IMR-90 (cell line): ENCODE measurements around the gene CSGALNACT2. TPM values are rescaled to one million over a fixed set of nuclear protein-coding genes. Genes with fewer than 3 reads are reported as not detected.
A peak's percentile ranks its signal among the peaks of the same experiment; 100 is the strongest.

Source experiments
- ATAC-seq: fragments of 200-7000 bp; cut with Tn5 transposase; 2 replicates; pipeline ENCODE4 v1.9.1; 2020; ENCODE audit warnings: low read depth, mild to moderate bottlenecking, moderate library complexity
- BruUV-seq: library from RNA; stranded (reverse); fragments of 400-500 nt; replicated peaks from 2 replicates; lab custom pipeline; 2021; lab: Mats Ljungman, UMichigan
- CTCF ChIA-PET: fragments of 300-600 bp; formaldehyde crosslinking; extraction: SDS; loops from one replicate; lab custom pipeline; 2021; ENCODE audit warnings: antibody characterized with exemption; lab: Yijun Ruan, JAX
- POLR2A ChIA-PET: fragments of 300-600 bp; sonication (Branson Sonifier 250); formaldehyde crosslinking; loops from one replicate; lab custom pipeline; 2022; ENCODE audit warnings: antibody characterized with exemption; ENCODE audit not compliant: unreplicated experiment; lab: Charles Lee
- DNase-seq: peaks from one replicate; pipeline ENCODE4 v3.0.0; 2013
- H2AFZ ChIP-seq: replicated peaks from 2 replicates; pipeline ENCODE3; 2013; ENCODE audit warnings: low read length, mild to moderate bottlenecking; ENCODE audit not compliant: poor library complexity
- H2AK5ac ChIP-seq: 2 replicates; pipeline ENCODE4 v1.6.1; 2013; ENCODE audit warnings: low read depth, low read length, inconsistent platforms
- H2AK9ac ChIP-seq: replicated peaks from 2 replicates; pipeline ENCODE3; 2013; ENCODE audit warnings: mild to moderate bottlenecking, low read depth, low read length, moderate library complexity; ENCODE audit not compliant: poor library complexity
- H2BK120ac ChIP-seq: 2 replicates; pipeline ENCODE4 v1.6.1; 2013; ENCODE audit warnings: low read depth, low read length, inconsistent platforms
- H2BK15ac ChIP-seq: 3 replicates; pipeline ENCODE4 v1.6.1; 2013; ENCODE audit warnings: low read depth, low read length, inconsistent platforms
- H2BK20ac ChIP-seq: 2 replicates; pipeline ENCODE4 v1.6.1; 2013; ENCODE audit warnings: low read depth, mild to moderate bottlenecking, inconsistent platforms, low read length, moderate library complexity
- H2BK5ac ChIP-seq: 2 replicates; pipeline ENCODE4 v1.6.1; 2013; ENCODE audit warnings: mild to moderate bottlenecking, low read depth, low read length, inconsistent platforms; ENCODE audit not compliant: poor library complexity, severe bottlenecking
- H3K14ac ChIP-seq: replicated peaks from 2 replicates; pipeline ENCODE4 v1.6.1; 2013; ENCODE audit warnings: low read depth, low read length, inconsistent platforms
- H3K18ac ChIP-seq: 2 replicates; pipeline ENCODE4 v1.6.1; 2013; ENCODE audit warnings: low read depth, low read length, control low read depth
- H3K23ac ChIP-seq: 2 replicates; pipeline ENCODE4 v1.6.1; 2013; ENCODE audit warnings: low read depth, low read length, inconsistent platforms
- H3K27ac ChIP-seq: 2 replicates; pipeline ENCODE4 v1.5.1; 2013; ENCODE audit warnings: mild to moderate bottlenecking, control low read depth, low read length; ENCODE audit not compliant: insufficient read depth
- H3K27me3 ChIP-seq: 2 replicates; pipeline ENCODE4 v1.6.1; 2013; ENCODE audit warnings: low read length; ENCODE audit not compliant: control insufficient read depth, insufficient read depth
- H3K36me3 ChIP-seq: 2 replicates; pipeline ENCODE4 v1.6.1; 2013; ENCODE audit warnings: low read length, mixed read lengths; ENCODE audit not compliant: control insufficient read depth, insufficient read depth
- H3K4ac ChIP-seq: 2 replicates; pipeline ENCODE4 v1.6.1; 2013; ENCODE audit warnings: low read depth, low read length, inconsistent platforms
- H3K4me1 ChIP-seq: 2 replicates; pipeline ENCODE4 v1.6.1; 2013; ENCODE audit warnings: low read length, mixed read lengths; ENCODE audit not compliant: control insufficient read depth, insufficient read depth
- H3K4me2 ChIP-seq: 2 replicates; pipeline ENCODE4 v1.6.1; 2013; ENCODE audit warnings: low read depth, mild to moderate bottlenecking, control low read depth, low read length, moderate library complexity
- H3K4me3 ChIP-seq: 2 replicates; pipeline ENCODE4 v1.5.1; 2013; ENCODE audit warnings: low read depth, mild to moderate bottlenecking, control low read depth, low read length, moderate library complexity; ENCODE audit not compliant: insufficient read depth
- H3K56ac ChIP-seq: 2 replicates; pipeline ENCODE4 v1.6.1; 2013; ENCODE audit warnings: low read length, inconsistent platforms; ENCODE audit not compliant: insufficient read depth; ENCODE audit errors: extremely low read depth
- H3K79me1 ChIP-seq, 2 experiments: 2 replicates each; pipeline ENCODE4 v1.6.1; 2013; ENCODE audit warnings: low read length in 2 of 2, inconsistent platforms in 1 of 2, low read depth in 1 of 2
- H3K9ac ChIP-seq: 2 replicates; pipeline ENCODE4 v1.6.1; 2013; ENCODE audit warnings: low read depth, low read length, control low read depth
- H3K9me1 ChIP-seq: 2 replicates; pipeline ENCODE4 v1.6.1; 2013; ENCODE audit warnings: low read length, inconsistent platforms; ENCODE audit not compliant: insufficient read depth
- H3K9me3 ChIP-seq: 2 replicates; pipeline ENCODE4 v1.6.1; 2013; ENCODE audit warnings: low read length; ENCODE audit not compliant: control insufficient read depth, insufficient read depth
- H4K20me1 ChIP-seq: 2 replicates; pipeline ENCODE4 v1.6.1; 2013; ENCODE audit warnings: low read length, inconsistent platforms; ENCODE audit not compliant: insufficient read depth
- H4K5ac ChIP-seq: 2 replicates; pipeline ENCODE4 v1.6.1; 2013; ENCODE audit warnings: mild to moderate bottlenecking, low read depth, low read length, control low read depth
- H4K8ac ChIP-seq, 2 experiments: 2 replicates each; pipeline ENCODE4 v1.6.1; 2013; ENCODE audit warnings: low read depth in 2 of 2, low read length in 2 of 2, control low read depth in 1 of 2, inconsistent platforms in 1 of 2
- H4K91ac ChIP-seq: 2 replicates; pipeline ENCODE4 v1.6.1; 2013; ENCODE audit warnings: low read depth, low read length, inconsistent platforms; ENCODE audit not compliant: insufficient read depth
- BHLHE40 ChIP-seq: fragments of 150-350 bp; IDR thresholded peaks from 2 replicates; pipeline ENCODE4 v1.6.1; 2016; ENCODE audit warnings: mild to moderate bottlenecking, low read depth, low read length
- CEBPB ChIP-seq: IDR thresholded peaks from 2 replicates; pipeline ENCODE4 v1.6.1; 2012; ENCODE audit warnings: low read depth, low read length, improper control_type of control experiment
- CHD1 ChIP-seq: IDR thresholded peaks from 2 replicates; pipeline ENCODE4 v1.6.1; 2012; ENCODE audit warnings: low read depth, low read length, improper control_type of control experiment
- CTCF ChIP-seq: conservative IDR thresholded peaks from 2 replicates; pipeline ENCODE4 v1.5.1; 2012; ENCODE audit warnings: mild to moderate bottlenecking, low read depth, low read length, improper control_type of control experiment
- FOS ChIP-seq: fragments of 150-350 bp; IDR thresholded peaks from 2 replicates; pipeline ENCODE4 v1.6.1; 2016; ENCODE audit warnings: low read depth, low read length
- MAFK ChIP-seq: IDR thresholded peaks from 2 replicates; pipeline ENCODE4 v1.6.1; 2012; ENCODE audit warnings: low read depth, low read length, improper control_type of control experiment
- MAZ ChIP-seq: IDR thresholded peaks from 2 replicates; pipeline ENCODE4 v1.6.1; 2012; ENCODE audit warnings: low read depth, mild to moderate bottlenecking, low read length, improper control_type of control experiment, moderate library complexity, borderline replicate concordance
- MXI1 ChIP-seq: IDR thresholded peaks from 2 replicates; pipeline ENCODE4 v1.6.1; 2012; ENCODE audit warnings: low read depth, mild to moderate bottlenecking, low read length, moderate library complexity, borderline replicate concordance
- NFE2L2 ChIP-seq: fragments of 150-350 bp; IDR thresholded peaks from 2 replicates; pipeline ENCODE4 v1.6.1; 2016; ENCODE audit warnings: low read depth, mild to moderate bottlenecking, low read length
- POLR2A ChIP-seq: IDR thresholded peaks from 2 replicates; pipeline ENCODE4 v1.6.1; 2012; ENCODE audit warnings: mild to moderate bottlenecking, low read depth, low read length
- RAD21 ChIP-seq: IDR thresholded peaks from 2 replicates; pipeline ENCODE4 v1.6.1; 2012; ENCODE audit warnings: low read length, improper control_type of control experiment
- RCOR1 ChIP-seq: IDR thresholded peaks from 2 replicates; pipeline ENCODE4 v1.6.1; 2012; ENCODE audit warnings: mild to moderate bottlenecking, low read length, improper control_type of control experiment; ENCODE audit not compliant: insufficient replicate concordance
- RFX5 ChIP-seq: IDR thresholded peaks from 2 replicates; pipeline ENCODE4 v1.8.0; 2012; ENCODE audit warnings: low read depth, mild to moderate bottlenecking, low read length, moderate library complexity
- USF2 ChIP-seq: fragments of 150-350 bp; IDR thresholded peaks from 2 replicates; pipeline ENCODE4 v1.6.1; 2017; ENCODE audit warnings: mild to moderate bottlenecking, antibody characterized with exemption, low read length, low read depth
- WGBS, 2 experiments: methylation state at CpG; one replicate each; pipeline versions ENCODE4 v1.1.5 to v1.1.7; 2013; ENCODE audit warnings: missing lambda C conversion rate in 2 of 2; ENCODE audit not compliant: insufficient read length in 1 of 2; ENCODE audit errors: extremely low coverage in 2 of 2; 5-methylcytosine and 5-hydroxymethylcytosine counted together
- dilution Hi-C: fragments of 300-500 bp; cut with HindIII; formaldehyde crosslinking; loops from one replicate; pipeline ENCODE4 v1.14.3; 2018; ENCODE audit warnings: low sequenced_read_pairs; ENCODE audit not compliant: unreplicated experiment
- in situ Hi-C: fragments of 300-500 bp; cut with MboI; formaldehyde crosslinking; loops from 3 replicates; pipeline ENCODE4 v1.14.3; 2019; ENCODE audit warnings: low sequenced_read_pairs, inconsistent platforms, mixed read lengths
- intact Hi-C: fragments of 100-400 bp; cut with micrococcal nuclease; formaldehyde crosslinking; loops from 2 replicates; pipeline ENCODE4 v1.10.0; 2022
- polyA plus RNA-seq, 3 experiments: library from polyadenylated mRNA; depleted of rRNA; stranded (reverse); fragments of >200 nt; gene quantifications; 2 replicates each; pipeline ENCODE4 v1.2.3, GENCODE V29; 2012; ENCODE audit warnings: low replicate concordance in 1 of 3
- total RNA-seq: library from RNA; depleted of rRNA; stranded (reverse); fragments of >200 nt; gene quantifications from 2 replicates; pipeline ENCODE4 v1.2.3, GENCODE V29; 2012
- TF ChIP-seq, protein P1 (sequence below): fragments of 150-350 bp; IDR thresholded peaks from 2 replicates; pipeline ENCODE4 v1.6.1; 2016; ENCODE audit warnings: low read depth, mild to moderate bottlenecking, low read length, moderate library complexity, borderline replicate concordance

The CSGALNACT2 gene
- total and polyA plus RNA-seq, 2 of the 4 experiments (the other 2 are of a cell fraction): 6.5 to 13.1 TPM

GRCh38 chr10:43114743-43115611, 23.3 kb upstream of the CSGALNACT2 start:
- in situ Hi-C loops: no loop called here
- intact Hi-C loops: no loop called here
- ChIA-PET POLR2A (no interaction called here), CTCF (no interaction called here)
- no peak overlapping the region for H2BK20ac ChIP-seq
- no peak overlapping the region for H3K9ac ChIP-seq
- no peak overlapping the region for H3K27ac ChIP-seq
- H2BK120ac ChIP-seq: no peak overlapping the region
- WGBS, 2 experiments: 70% methylated on average over 4 of the region's 17 CpGs; no CpG with 5 or more reads in 1 of the 2 experiments
- no peak overlapping the region for H3K4ac ChIP-seq
- no peak overlapping the region for H4K8ac ChIP-seq
- no peak overlapping the region for H3K18ac ChIP-seq
- no peak overlapping the region for H3K14ac ChIP-seq
- H3K23ac ChIP-seq: no peak overlapping the region
- H4K91ac ChIP-seq: no peak overlapping the region
- H2AK9ac ChIP-seq: no peak overlapping the region
- BruUV-seq: no TSS peak
- ATAC-seq (peak; percentile 28; the same call in 1 of the 2 replicates), DNase-seq (no peak)
- no peak overlapping the region for H4K5ac ChIP-seq
- H4K20me1 ChIP-seq: no peaks in the 10 kb centered on the region
- peaks cover 10% of the 10 kb centered on the region for H3K4me1 ChIP-seq
- H3K4me2 ChIP-seq: no peak overlapping the region
- dilution Hi-C loops: no loop called here
- H3K27me3 ChIP-seq: peaks cover 24% of the 10 kb centered on the region; the same call in 1 of the 2 replicates
- peak overlapping the region; percentile 32 for H2AFZ ChIP-seq
- no peaks in the 10 kb centered on the region for H3K9me1 ChIP-seq
- H2BK5ac ChIP-seq: no peak overlapping the region
- no peak overlapping the region for H2AK5ac ChIP-seq
- no peak overlapping the region for H2BK15ac ChIP-seq
- H3K79me1 ChIP-seq: no peaks in the 10 kb centered on the region
- H3K9me3 ChIP-seq: no peaks in the 10 kb centered on the region
- no peak overlapping the region for H3K56ac ChIP-seq
- no peaks in the 10 kb centered on the region for H3K36me3 ChIP-seq
- H3K4me3 ChIP-seq: no peak overlapping the region
- TF ChIP-seq MAFK: no peak
- no peak for TF ChIP-seq MXI1
- no peak for TF ChIP-seq CHD1
- no peak for TF ChIP-seq USF2
- TF ChIP-seq RAD21: no peak
- no peak for TF ChIP-seq RCOR1
- TF ChIP-seq FOS: no peak
- TF ChIP-seq CEBPB: no peak
- TF ChIP-seq, protein P1, sequence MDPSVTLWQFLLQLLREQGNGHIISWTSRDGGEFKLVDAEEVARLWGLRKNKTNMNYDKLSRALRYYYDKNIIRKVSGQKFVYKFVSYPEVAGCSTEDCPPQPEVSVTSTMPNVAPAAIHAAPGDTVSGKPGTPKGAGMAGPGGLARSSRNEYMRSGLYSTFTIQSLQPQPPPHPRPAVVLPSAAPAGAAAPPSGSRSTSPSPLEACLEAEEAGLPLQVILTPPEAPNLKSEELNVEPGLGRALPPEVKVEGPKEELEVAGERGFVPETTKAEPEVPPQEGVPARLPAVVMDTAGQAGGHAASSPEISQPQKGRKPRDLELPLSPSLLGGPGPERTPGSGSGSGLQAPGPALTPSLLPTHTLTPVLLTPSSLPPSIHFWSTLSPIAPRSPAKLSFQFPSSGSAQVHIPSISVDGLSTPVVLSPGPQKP: no peak
- TF ChIP-seq CTCF: no peak
- no peak for TF ChIP-seq MAZ
- TF ChIP-seq BHLHE40: no peak
- no peak for TF ChIP-seq POLR2A
- no peak for TF ChIP-seq RFX5
- no peak for TF ChIP-seq NFE2L2
